Sigmoid colon (tissue), 4 donors: ENCODE results near the gene TNIK.

Experiments
- CTCF ChIP-seq, 4 experiments: fragments of 450-650 bp in 3 of 4; fragments of 200-600 bp in 1 of 4; IDR thresholded peaks; one replicate each; pipeline ENCODE4 v1.5.1; 2016 to 2019; ENCODE audit warnings: antibody characterized with exemption in 4 of 4, mild to moderate bottlenecking in 3 of 4, moderate library complexity in 2 of 4
- POLR2AphosphoS5 ChIP-seq, 4 donors: sonication (generic); formaldehyde crosslinking; IDR thresholded peaks; one replicate each; pipeline ENCODE4 v1.6.1; 2017; ENCODE audit warnings: antibody characterized with exemption in 4 of 4

GRCh38 chr3:171329746-171330145, 130.5 kb downstream of the TNIK start:
- TF ChIP-seq CTCF (IDR thresholded peaks at IDR 0.05) = no peak
- TF ChIP-seq POLR2AphosphoS5 (IDR thresholded peaks at IDR 0.05) = peak; percentile 66 to 89 (median 81)
